ENCODE data around the gene GPRASP2. TPM values are rescaled to one million over a fixed set of nuclear protein-coding genes. Genes with fewer than 3 reads are reported as not detected.
A peak's percentile ranks its signal among the peaks of the same experiment; 100 is the strongest.
"Not testable (repeated sequence)": the region's sequence is repeated elsewhere in the genome, so short reads cannot be mapped to it uniquely, and the experiment has no call there.

The GPRASP2 gene
- total and polyA plus RNA-seq, 2 experiments from 2014 or later = 23.8 to 36.7 TPM

GRCh38 chrX:102712981-102713625, 855 bp downstream of the GPRASP2 start:
- H3K4me3 ChIP-seq = peak overlapping the region; percentile 78
- peak; percentile 61 for TF ChIP-seq CTCF (IDR thresholded peaks at IDR 0.05; ENCODE audit: low read depth, low read length)
- H3K36me3 ChIP-seq = no peaks in the 10 kb centered on the region
- no peaks in the 10 kb centered on the region for H3K4me1 ChIP-seq (ENCODE audit: low read depth)
- H3K27ac ChIP-seq = peak overlapping the region; percentile 39
- no peaks in the 10 kb centered on the region for H3K27me3 ChIP-seq
- peak; percentile 35 to 71 for DNase-seq (ENCODE audit: low read depth in 1 of 2, low spot score in 1 of 2)
- no peaks in the 10 kb centered on the region for H3K9me3 ChIP-seq (ENCODE audit: low read depth)

- H3K9me3 ChIP-seq (ENCODE audit: low read depth) = no peaks in the 10 kb centered on the region
- no peak overlapping the region for H3K27ac ChIP-seq
- no peaks in the 10 kb centered on the region for H3K36me3 ChIP-seq
- DNase-seq (ENCODE audit: low read depth in 1 of 2, low spot score in 1 of 2) = no peak
- no peaks in the 10 kb centered on the region for H3K27me3 ChIP-seq
- no peak for TF ChIP-seq CTCF (IDR thresholded peaks at IDR 0.05; ENCODE audit: low read depth, low read length)
- no peaks in the 10 kb centered on the region for H3K4me1 ChIP-seq (ENCODE audit: low read depth)
- no peak overlapping the region for H3K4me3 ChIP-seq
These were observed 2.7 kb downstream of the GPRASP2 start for GRCh38 chrX:102714994-102715393.

GRCh38 chrX:102715967-102716366, 3.7 kb downstream of the GPRASP2 start:
- Histone ChIP-seq H3K27me3 (no peaks in the 10 kb centered on the region), H3K4me3 (no peak overlapping the region), H3K9me3 (ENCODE audit: low read depth) (no peaks in the 10 kb centered on the region), H3K4me1 (ENCODE audit: low read depth) (no peaks in the 10 kb centered on the region), H3K27ac (no peak overlapping the region), H3K36me3 (no peaks in the 10 kb centered on the region)
- TF ChIP-seq CTCF (IDR thresholded peaks at IDR 0.05; ENCODE audit: low read depth, low read length) = no peak
- DNase-seq (ENCODE audit: low read depth in 1 of 2, low spot score in 1 of 2) = no peak

- no peaks in the 10 kb centered on the region for H3K4me1 ChIP-seq (ENCODE audit: low read depth)
- no peaks in the 10 kb centered on the region for H3K9me3 ChIP-seq (ENCODE audit: low read depth)
- no peak within 1 kb of the TSS for H3K4me3 ChIP-seq
- no peak for TF ChIP-seq CTCF (IDR thresholded peaks at IDR 0.05; ENCODE audit: low read depth, low read length)
- H3K27ac ChIP-seq = no peak within 1 kb of the TSS
- H3K36me3 ChIP-seq = no peaks in the 10 kb centered on the region
- peak in 1 of 2 donors; percentile 65 for DNase-seq (ENCODE audit: low read depth in 1 of 2, low spot score in 1 of 2)
- H3K27me3 ChIP-seq = no peaks in the 10 kb centered on the region
These were observed 8.3 kb downstream of the GPRASP2 start, which contains the start of gene GPRASP3 for GRCh38 chrX:102720237-102721168. TSS of gene GPRASP3 (plus strand) at chrX:102720743. CDS start at chrX:102748996, 28,253 bp downstream.

- not testable (repeated sequence) for H3K4me3 ChIP-seq; H3K27ac ChIP-seq; H3K9me3 ChIP-seq (ENCODE audit: low read depth); H3K27me3 ChIP-seq; DNase-seq (ENCODE audit: low read depth in 1 of 2, low spot score in 1 of 2); H3K36me3 ChIP-seq; H3K4me1 ChIP-seq (ENCODE audit: low read depth)
These were observed 8.9 kb downstream of the GPRASP2 start for GRCh38 chrX:102721169-102721506.

GRCh38 chrX:102723456-102723855, 11.2 kb downstream of the GPRASP2 start:
- Histone ChIP-seq H3K9me3 (ENCODE audit: low read depth) (no peaks in the 10 kb centered on the region), H3K36me3 (no peaks in the 10 kb centered on the region), H3K4me3 (no peak overlapping the region), H3K27ac (no peak overlapping the region), H3K27me3 (no peaks in the 10 kb centered on the region), H3K4me1 (ENCODE audit: low read depth) (no peaks in the 10 kb centered on the region)
- DNase-seq (ENCODE audit: low read depth in 1 of 2, low spot score in 1 of 2) = no peak
- TF ChIP-seq CTCF (IDR thresholded peaks at IDR 0.05; ENCODE audit: low read depth, low read length) = no peak

Data from cardiac muscle cell (in vitro differentiated cells and primary cell).